Suppressor macrophage treated with lipopolysaccharide for 4 hours (primary cell): ENCODE results near the gene PEX5L.
A peak's percentile ranks its signal among the peaks of the same experiment; 100 is the strongest.
"Not testable (repeated sequence)": the region's sequence is repeated elsewhere in the genome, so short reads cannot be mapped to it uniquely, and the experiment has no call there.

Experiments used
- DNase-seq: peaks from one replicate; pipeline ENCODE4 v3.0.0-alpha.2; 2020

Gene PEX5L

GRCh38 chr3:179826247-179826637, 210.5 kb downstream of the PEX5L start:
- DNase-seq: no peak

- DNase-seq: no peak
These were observed 211.1 kb downstream of the PEX5L start for GRCh38 chr3:179825527-179826246.

- DNase-seq: no peak
These were observed 214.4 kb downstream of the PEX5L start for GRCh38 chr3:179822296-179822695.

- DNase-seq: no peak
These were observed 217.4 kb downstream of the PEX5L start for GRCh38 chr3:179819379-179819778.

- no peak for DNase-seq
These were observed 224.7 kb downstream of the PEX5L start for GRCh38 chr3:179812096-179812382.

GRCh38 chr3:179811321-179812095, 225.2 kb downstream of the PEX5L start:
- peak; percentile 72 for DNase-seq

GRCh38 chr3:179809639-179810038, 227.1 kb downstream of the PEX5L start:
- DNase-seq: no peak

- no peak for DNase-seq
These were observed 229.1 kb downstream of the PEX5L start for GRCh38 chr3:179807588-179807987.

- DNase-seq: no peak
These were observed 230.6 kb downstream of the PEX5L start for GRCh38 chr3:179806177-179806576.

GRCh38 chr3:179801856-179802255, 234.9 kb downstream of the PEX5L start:
- DNase-seq: peak; percentile 5

- DNase-seq: peak; percentile 90
These were observed 235.5 kb downstream of the PEX5L start for GRCh38 chr3:179801263-179801662.

GRCh38 chr3:179797192-179797591, 239.5 kb downstream of the PEX5L start:
- no peak for DNase-seq

- no peak for DNase-seq
These were observed 240.3 kb downstream of the PEX5L start for GRCh38 chr3:179796421-179796820.

GRCh38 chr3:179794355-179794754, 242.4 kb downstream of the PEX5L start:
- DNase-seq: no peak

- no peak for DNase-seq
These were observed 244.9 kb downstream of the PEX5L start for GRCh38 chr3:179791793-179792192.

- DNase-seq: no peak
These were observed 247.7 kb downstream of the PEX5L start for GRCh38 chr3:179788996-179789395.

- not testable (repeated sequence) for DNase-seq
These were observed 253.9 kb downstream of the PEX5L start for GRCh38 chr3:179782841-179783240.

GRCh38 chr3:179775416-179776122, 261.2 kb downstream of the PEX5L start:
- no peak for DNase-seq

- no peak for DNase-seq
These were observed 264.4 kb downstream of the PEX5L start for GRCh38 chr3:179772297-179772696.

GRCh38 chr3:179771797-179772196, 264.9 kb downstream of the PEX5L start:
- DNase-seq: no peak

GRCh38 chr3:179769411-179770247, 267.1 kb downstream of the PEX5L start:
- no peak for DNase-seq

- peak; percentile 31 for DNase-seq
These were observed 268.7 kb downstream of the PEX5L start for GRCh38 chr3:179768080-179768479.
